HG02981 (cell line): ENCODE results near the gene FOXF1.

ENCODE experiments used
- ATAC-seq: cut with Tn5 transposase; IDR thresholded peaks from one replicate; pipeline ENCODE4 v1.9.1; 2021; ENCODE audit warnings: mild to moderate bottlenecking, moderate library complexity; ENCODE audit not compliant: unreplicated experiment

The FOXF1 gene

DNA sequence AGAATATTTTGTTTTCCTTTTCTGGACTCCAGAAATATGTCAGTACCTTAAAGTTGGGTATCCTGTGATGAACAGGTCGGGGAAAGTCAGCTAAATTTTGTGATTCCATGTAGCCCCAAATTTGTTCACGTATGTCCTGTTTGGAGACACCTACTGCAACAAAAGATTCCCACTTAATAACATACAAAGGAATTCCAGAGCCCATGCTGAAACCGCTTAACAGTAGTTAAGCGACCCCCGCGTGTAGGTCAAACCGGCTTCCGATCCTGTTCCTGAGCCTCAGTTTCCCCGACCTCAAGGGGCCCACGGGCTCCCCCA lies 44.2 kb downstream of the FOXF1 start:
- no peak for ATAC-seq

DNA sequence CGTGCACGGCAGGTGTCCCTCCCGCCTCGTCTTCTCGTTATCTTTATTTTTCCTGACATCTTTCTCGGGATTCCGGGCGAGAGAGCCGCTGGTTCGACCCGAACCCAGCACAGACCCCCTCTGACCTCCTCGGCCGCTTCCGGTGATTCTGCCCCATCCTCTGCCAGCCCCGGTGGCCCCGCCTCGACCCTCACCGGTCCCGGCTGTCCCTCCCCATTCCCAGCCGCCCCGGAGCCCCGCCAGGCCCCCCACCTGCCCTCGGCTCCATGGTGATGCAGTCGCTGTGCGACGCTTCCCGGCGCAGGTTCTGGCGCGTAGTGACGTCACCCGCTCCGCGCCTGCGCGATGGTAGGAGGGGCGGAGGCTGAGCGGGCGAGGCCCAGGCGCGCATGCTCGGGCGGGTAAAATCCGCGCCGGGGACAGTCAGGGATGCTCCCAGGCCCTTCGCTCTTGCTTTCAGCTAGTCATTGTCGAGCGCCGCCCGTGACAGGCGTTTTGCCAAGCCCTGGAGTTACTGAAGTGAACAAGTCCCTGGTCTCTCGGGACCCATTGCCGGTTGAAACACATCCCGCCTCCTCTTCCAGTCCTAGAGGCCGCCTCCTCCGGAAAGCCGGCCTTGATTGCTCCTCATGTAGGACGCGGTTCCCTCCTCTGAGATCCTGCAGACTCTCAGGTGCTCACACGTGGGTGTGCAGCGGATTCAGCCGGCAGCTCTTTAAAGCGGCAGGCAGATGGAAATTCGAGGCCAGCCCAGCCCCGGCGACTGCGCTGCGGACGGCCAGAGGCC lies 44.8 kb downstream of the FOXF1 start, which contains the start of gene MTHFSD:
Gene MTHFSD, minus strand, starts transcription at position 319 of the 787 bp plus-strand sequence. Its CDS starts 51 bp downstream, at position 268.
- ATAC-seq: peak; percentile 83

DNA sequence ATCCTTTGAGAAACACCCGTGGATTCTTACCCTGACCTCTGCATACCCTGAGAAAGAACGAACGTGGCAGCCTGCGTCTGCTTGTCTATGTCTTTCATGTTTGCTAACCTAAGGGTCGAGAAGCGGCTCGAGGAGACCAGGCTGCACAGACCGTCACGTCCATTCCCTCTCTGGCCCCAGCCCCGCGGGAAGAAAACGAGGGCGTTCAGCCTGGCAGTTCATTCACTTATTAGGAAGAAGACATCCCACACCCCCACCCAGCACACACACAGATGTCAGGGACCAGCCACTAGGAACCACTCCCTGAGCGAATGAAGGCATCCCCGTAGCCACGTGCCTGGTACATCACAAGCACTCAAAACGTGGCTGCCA lies 45.4 kb downstream of the FOXF1 start:
- ATAC-seq: no peak

DNA sequence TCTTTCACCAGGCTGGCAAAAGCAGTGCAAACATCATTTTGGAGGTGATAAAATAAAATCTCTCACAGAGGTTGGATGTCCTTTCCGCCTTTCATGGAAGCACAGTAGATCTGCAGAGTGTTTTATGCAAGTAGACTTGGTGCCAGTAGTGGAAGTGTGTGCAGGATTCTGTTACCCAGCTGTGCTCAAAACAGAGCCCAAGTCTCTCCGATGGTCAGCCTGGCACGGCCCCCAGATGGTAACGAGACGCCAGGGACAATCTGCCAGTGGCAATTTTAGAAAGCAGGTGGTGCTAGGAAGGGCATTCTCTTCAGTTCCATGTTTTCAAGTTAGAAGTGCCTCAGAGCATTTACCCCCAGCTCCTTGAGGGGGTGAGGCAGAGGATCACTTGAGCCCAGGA lies 46.2 kb downstream of the FOXF1 start:
- ATAC-seq: no peak

DNA sequence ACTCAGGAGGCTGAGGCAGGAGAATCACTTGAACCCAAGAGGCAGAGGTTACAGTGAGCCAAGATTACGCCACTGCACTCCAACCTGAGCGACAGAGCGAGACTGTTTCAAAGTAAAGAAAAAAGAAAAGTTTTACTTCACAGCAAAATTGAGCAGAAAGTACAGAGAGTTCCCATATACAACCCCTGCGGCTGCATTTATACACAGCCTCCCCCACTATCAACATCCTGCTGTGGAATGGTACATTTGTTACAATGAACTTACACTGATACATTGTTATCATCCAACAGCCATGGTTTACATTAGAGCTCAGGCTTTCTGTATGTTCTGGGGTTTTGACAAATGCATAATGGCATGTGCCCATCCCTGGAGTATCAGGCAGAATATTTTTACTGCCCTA lies 47.3 kb downstream of the FOXF1 start:
- no peak for ATAC-seq

DNA sequence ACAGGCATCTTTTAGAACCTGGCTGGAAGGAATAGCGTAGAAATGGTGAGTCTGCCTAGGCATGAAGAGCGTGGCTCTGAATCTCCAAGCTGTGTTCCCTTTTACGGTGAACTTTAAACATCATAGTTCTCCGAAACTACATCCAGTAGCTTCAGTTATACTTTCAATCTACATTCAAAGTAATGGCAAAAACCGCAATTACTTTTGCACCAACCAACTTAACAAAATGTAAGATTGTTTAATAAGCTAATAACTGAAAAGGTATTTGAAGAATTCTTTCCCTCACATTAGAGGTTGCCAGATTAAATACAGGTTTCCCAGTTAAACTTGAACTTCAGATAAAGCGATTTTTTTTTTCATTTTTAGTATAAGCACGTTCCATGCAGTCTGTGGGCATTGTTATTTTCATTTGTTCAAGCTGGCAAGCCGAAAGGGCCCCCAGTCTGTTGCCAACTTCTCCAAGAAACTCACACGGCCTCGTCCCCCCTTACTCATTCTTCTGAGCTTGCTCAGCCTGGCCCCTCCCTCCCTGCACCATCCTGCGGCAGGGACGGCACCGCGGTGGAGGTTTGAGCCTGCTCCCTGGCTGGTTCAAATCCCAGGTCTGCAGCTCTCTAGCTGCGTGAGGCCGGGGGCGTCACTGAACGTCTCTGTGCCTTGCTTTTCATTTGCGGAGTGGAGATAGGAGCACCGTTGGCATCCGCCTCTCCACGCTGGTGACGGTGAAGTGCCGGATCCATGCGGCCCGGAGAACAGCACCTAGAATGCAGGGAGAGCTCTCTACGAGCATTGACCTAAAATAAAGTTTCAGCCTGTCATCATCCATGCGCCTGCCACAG lies 48.2 kb downstream of the FOXF1 start:
- no peak for ATAC-seq

DNA sequence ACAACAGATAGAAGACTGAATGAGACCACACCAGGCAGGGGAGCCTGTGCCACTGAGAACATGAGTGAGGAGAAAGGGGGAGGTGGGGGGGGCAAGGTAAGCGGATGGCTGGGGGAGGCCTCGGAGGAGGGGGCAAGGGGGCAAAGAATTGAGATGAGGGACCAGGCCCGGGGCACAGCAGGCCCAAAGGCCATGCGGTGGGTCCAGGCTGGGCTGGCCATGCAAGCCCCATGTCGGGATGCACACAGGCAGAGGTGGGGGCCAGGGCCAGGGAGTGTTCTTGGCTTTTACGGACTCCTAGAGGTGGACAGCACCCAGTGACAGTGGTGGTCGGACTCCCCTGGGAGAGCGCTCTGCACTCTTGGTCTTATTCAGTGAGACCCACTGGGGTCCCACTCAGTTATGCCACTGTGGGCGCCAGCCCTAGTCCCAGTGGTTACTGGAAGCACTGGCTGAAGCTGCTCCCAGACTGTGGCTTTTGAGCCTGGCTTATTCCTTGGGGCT lies 49.5 kb downstream of the FOXF1 start:
- ATAC-seq: no peak

DNA sequence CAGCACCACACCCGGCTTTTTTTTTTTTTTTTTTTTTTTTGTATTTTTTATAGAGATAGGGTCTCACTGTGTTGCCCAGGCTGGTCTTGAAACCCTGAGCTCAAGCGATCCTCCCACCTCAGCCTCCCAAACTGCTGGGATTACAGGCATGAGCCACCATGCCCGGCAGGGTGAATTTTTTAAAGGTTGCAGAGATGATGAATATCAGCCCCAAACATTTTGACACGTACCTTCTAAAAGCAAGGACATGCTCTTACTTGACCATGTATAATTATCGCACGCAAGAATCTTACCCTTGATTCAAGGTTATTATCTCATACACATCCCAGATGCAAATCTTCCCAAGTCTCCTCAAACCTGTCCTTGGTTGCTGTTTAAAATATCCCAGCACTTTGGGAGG lies 52.0 kb downstream of the FOXF1 start:
- ATAC-seq: no peak

DNA sequence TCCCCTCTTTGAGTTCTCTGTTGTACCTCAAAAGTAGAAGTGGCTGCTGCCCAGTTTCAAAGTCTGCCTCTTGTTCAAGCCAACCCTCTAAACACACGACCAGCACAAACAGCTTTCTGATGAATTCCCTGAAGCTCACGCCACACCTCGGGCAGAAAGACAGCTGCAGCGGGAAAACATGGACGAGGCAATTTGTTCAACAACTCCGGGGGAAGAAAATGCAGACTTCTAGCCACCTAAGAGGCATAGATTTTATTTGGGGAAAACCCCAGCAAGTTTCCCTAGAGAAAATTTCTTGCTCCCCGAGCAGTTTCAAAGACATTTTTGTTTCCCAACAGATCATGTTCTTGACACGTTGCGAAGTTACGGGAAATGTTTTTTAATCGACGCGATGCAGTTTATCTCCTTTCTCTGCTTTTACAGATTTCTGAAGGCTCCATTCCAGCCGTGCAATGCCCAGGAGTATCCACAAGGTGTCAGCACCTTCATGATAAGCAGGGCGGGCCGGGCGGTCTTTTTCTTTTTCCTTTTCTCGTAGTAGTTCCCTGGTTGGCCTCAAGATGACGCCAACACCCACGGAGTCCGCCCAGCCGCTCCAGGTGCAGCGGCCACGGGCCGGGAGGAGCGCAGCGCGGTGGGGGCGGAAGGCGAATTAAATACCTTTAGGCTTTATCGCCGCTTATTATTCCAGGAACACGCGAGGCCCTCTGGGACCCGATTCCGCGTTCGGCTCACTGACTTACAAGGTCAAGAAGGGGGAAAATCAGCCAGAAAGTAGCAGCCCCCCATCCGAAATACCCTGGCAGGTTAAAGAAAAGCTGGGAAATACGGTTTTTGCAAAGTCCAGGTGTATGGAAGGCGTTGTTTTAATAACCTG lies 53.4 kb downstream of the FOXF1 start:
- peak; percentile 60 for ATAC-seq
